Measurements from ENCODE around the gene APOC3.

DNA sequence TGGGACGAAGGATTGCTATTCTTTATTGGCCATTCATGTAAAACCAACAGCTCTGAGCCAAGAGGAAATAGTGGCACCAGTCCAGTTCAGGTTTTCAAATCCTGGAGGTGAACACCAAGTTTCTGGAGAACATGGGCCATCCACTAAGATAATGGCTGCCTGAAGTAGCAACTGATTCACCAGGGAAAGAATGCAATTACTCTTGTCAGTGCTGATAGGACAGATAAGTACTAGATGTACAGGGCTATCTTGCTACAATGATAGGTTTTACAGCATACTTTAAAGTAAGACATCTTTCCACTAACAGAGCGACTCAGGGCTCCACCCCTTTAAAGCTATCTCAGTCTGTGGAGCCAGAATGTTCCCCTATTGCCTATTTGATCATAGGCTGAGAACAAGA, 44.5 kb downstream of the APOC3 start:
- TF ChIP-seq, protein P1, sequence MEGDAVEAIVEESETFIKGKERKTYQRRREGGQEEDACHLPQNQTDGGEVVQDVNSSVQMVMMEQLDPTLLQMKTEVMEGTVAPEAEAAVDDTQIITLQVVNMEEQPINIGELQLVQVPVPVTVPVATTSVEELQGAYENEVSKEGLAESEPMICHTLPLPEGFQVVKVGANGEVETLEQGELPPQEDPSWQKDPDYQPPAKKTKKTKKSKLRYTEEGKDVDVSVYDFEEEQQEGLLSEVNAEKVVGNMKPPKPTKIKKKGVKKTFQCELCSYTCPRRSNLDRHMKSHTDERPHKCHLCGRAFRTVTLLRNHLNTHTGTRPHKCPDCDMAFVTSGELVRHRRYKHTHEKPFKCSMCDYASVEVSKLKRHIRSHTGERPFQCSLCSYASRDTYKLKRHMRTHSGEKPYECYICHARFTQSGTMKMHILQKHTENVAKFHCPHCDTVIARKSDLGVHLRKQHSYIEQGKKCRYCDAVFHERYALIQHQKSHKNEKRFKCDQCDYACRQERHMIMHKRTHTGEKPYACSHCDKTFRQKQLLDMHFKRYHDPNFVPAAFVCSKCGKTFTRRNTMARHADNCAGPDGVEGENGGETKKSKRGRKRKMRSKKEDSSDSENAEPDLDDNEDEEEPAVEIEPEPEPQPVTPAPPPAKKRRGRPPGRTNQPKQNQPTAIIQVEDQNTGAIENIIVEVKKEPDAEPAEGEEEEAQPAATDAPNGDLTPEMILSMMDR (IDR thresholded peaks at IDR 0.05): no peak
- no peak for TF ChIP-seq POLR2A (IDR thresholded peaks at IDR 0.05)

All from thyroid gland (tissue), 4 donors.